Measurements from ENCODE around the gene IFNGR1. TPM values are rescaled to one million over a fixed set of nuclear protein-coding genes. Genes with fewer than 3 reads are reported as not detected.

Gene IFNGR1
- total and polyA plus RNA-seq, 8 donors = 70.9 to 171 (median 76.7) TPM

GRCh38 chr6:137157601-137158000 lies 61.6 kb downstream of the IFNGR1 start:
- no peak for TF ChIP-seq CTCF (IDR thresholded peaks at IDR 0.05)
- no peak overlapping the region for H3K4me3 ChIP-seq
- no peak overlapping the region for H3K27ac ChIP-seq
- H3K4me1 ChIP-seq = peaks cover 5 to 55% of the 10 kb centered on the region in 2 donors
- ATAC-seq = peak; percentile 12
- no peaks in the 10 kb centered on the region for H3K27me3 ChIP-seq
- no peaks in the 10 kb centered on the region for H3K9me3 ChIP-seq
- H3K36me3 ChIP-seq = no peaks in the 10 kb centered on the region
- DNase-seq = peak in 2 of 4 donors; percentile 5 to 39
- intact Hi-C loops (cut with DNase I) = no loop called here

GRCh38 chr6:137156650-137157049 lies 62.5 kb downstream of the IFNGR1 start:
- TF ChIP-seq CTCF (IDR thresholded peaks at IDR 0.05) = no peak
- intact Hi-C loops (cut with DNase I) = no loop called here
- no peak for DNase-seq
- Histone ChIP-seq H3K36me3 (no peaks in the 10 kb centered on the region), H3K9me3 (no peaks in the 10 kb centered on the region), H3K27me3 (no peaks in the 10 kb centered on the region), H3K27ac (peak overlapping the region in 1 of 2 donors; percentile 64), H3K4me1 (peaks cover 5 to 49% of the 10 kb centered on the region in 2 donors), H3K4me3 (no peak overlapping the region)
- peak; percentile 57 for ATAC-seq

GRCh38 chr6:137155830-137156229 lies 63.4 kb downstream of the IFNGR1 start:
- Histone ChIP-seq H3K36me3 (no peaks in the 10 kb centered on the region), H3K9me3 (no peaks in the 10 kb centered on the region), H3K4me3 (no peak overlapping the region), H3K4me1 (peaks cover 5 to 44% of the 10 kb centered on the region in 2 donors), H3K27ac (peak overlapping the region in 1 of 2 donors; percentile 64), H3K27me3 (no peaks in the 10 kb centered on the region)
- DNase-seq = no peak
- intact Hi-C loops (cut with DNase I) = no loop called here
- ATAC-seq = peak; percentile 61
- TF ChIP-seq CTCF (IDR thresholded peaks at IDR 0.05) = no peak

- no peak for ATAC-seq
- no peak for DNase-seq
- no peak for TF ChIP-seq CTCF (IDR thresholded peaks at IDR 0.05)
Observed at GRCh38 chr6:137150072-137150471, 69.1 kb downstream of the IFNGR1 start.

GRCh38 chr6:137149035-137149393 lies 70.2 kb downstream of the IFNGR1 start:
- Histone ChIP-seq H3K36me3 (no peaks in the 10 kb centered on the region), H3K4me1 (peaks cover 12 to 28% of the 10 kb centered on the region in 2 donors), H3K27me3 (no peaks in the 10 kb centered on the region), H3K9me3 (no peaks in the 10 kb centered on the region), H3K27ac (peak overlapping the region in 1 of 2 donors; percentile 82), H3K4me3 (no peak overlapping the region)
- no peak for DNase-seq
- no peak for TF ChIP-seq CTCF (IDR thresholded peaks at IDR 0.05)
- no peak for ATAC-seq
- intact Hi-C loops (cut with DNase I) = no loop called here

More at GRCh38 chr6:137150072-137150471, 69.1 kb downstream of the IFNGR1 start:
- Histone ChIP-seq H3K4me3 (no peak overlapping the region), H3K36me3 (no peaks in the 10 kb centered on the region), H3K27me3 (no peaks in the 10 kb centered on the region), H3K4me1 (peaks cover 12 to 33% of the 10 kb centered on the region in 2 donors), H3K27ac (no peak overlapping the region), H3K9me3 (no peaks in the 10 kb centered on the region)
- intact Hi-C loops (cut with DNase I) = no loop called here

Data from left lung (tissue), 10 donors.